GM18873 (cell line): Measurements from ENCODE around the gene TRDMT1.

Source experiments
- ATAC-seq: cut with Tn5 transposase; IDR thresholded peaks from one replicate; pipeline ENCODE4 v1.9.1; 2021; ENCODE audit warnings: mild to moderate bottlenecking, moderate library complexity, moderate number of reproducible peaks; ENCODE audit not compliant: unreplicated experiment, low FRiP score

Gene TRDMT1

GRCh38 chr10:17213646-17214349, 12.3 kb upstream of the TRDMT1 start:
- no peak for ATAC-seq

- no peak for ATAC-seq
Observed at GRCh38 chr10:17212802-17213221, 11.3 kb upstream of the TRDMT1 start.

GRCh38 chr10:17210361-17210760, 8.9 kb upstream of the TRDMT1 start:
- no peak for ATAC-seq

- ATAC-seq = no peak
Observed at GRCh38 chr10:17209881-17210280, 8.4 kb upstream of the TRDMT1 start.

- ATAC-seq = no peak
Observed at GRCh38 chr10:17209302-17209701, 7.8 kb upstream of the TRDMT1 start.

- ATAC-seq = no peak
Observed at GRCh38 chr10:17208476-17208875, 7.0 kb upstream of the TRDMT1 start.

- ATAC-seq = peak; percentile 70
Observed at GRCh38 chr10:17206210-17206709, 4.8 kb upstream of the TRDMT1 start.

GRCh38 chr10:17203416-17203815, 1.9 kb upstream of the TRDMT1 start:
- ATAC-seq = no peak

- no peak for ATAC-seq
Observed at GRCh38 chr10:17202999-17203398, 1.5 kb upstream of the TRDMT1 start.

- ATAC-seq = no peak
Observed at GRCh38 chr10:17202506-17202905, 1.0 kb upstream of the TRDMT1 start.

GRCh38 chr10:17201794-17202116, 283 bp upstream of the TRDMT1 start:
- no peak for ATAC-seq

GRCh38 chr10:17200001-17200911, 1.2 kb downstream of the TRDMT1 start:
- ATAC-seq = no peak

- ATAC-seq = no peak
Observed at GRCh38 chr10:17199351-17199804, 2.1 kb downstream of the TRDMT1 start.

GRCh38 chr10:17196573-17196972, 4.9 kb downstream of the TRDMT1 start:
- no peak for ATAC-seq

GRCh38 chr10:17196045-17196444, 5.4 kb downstream of the TRDMT1 start:
- ATAC-seq = no peak

GRCh38 chr10:17195083-17195482, 6.4 kb downstream of the TRDMT1 start:
- no peak for ATAC-seq

GRCh38 chr10:17190602-17191001, 10.9 kb downstream of the TRDMT1 start:
- ATAC-seq = no peak

- no peak for ATAC-seq
Observed at GRCh38 chr10:17188644-17189172, 12.8 kb downstream of the TRDMT1 start.

- no peak for ATAC-seq
Observed at GRCh38 chr10:17185873-17186272, 15.6 kb downstream of the TRDMT1 start.

- no peak for ATAC-seq
Observed at GRCh38 chr10:17183110-17183509, 18.4 kb downstream of the TRDMT1 start.

GRCh38 chr10:17181751-17182150, 19.7 kb downstream of the TRDMT1 start:
- ATAC-seq = no peak
